BLaER1 treated with 17β-estradiol and CSF1 and Interleukin-3, amounts not matched to agents 10 nM and 100 nM (cell line): Measurements from ENCODE around the gene KLHDC8A.

Experiments used
- H3K27ac ChIP-seq, 11 experiments: shearing (Covaris generic); formaldehyde crosslinking; 2 replicates each; pipeline ENCODE4 v1.8.1; 2022
- H3K27me3 ChIP-seq, 11 experiments: shearing (Covaris generic); formaldehyde crosslinking; 2 replicates each; pipeline ENCODE4 v1.8.1; 2022
- H3K36me3 ChIP-seq, 11 experiments: shearing (Covaris generic); formaldehyde crosslinking; 2 replicates each; pipeline ENCODE4 v1.8.1; 2022
- H3K4me1 ChIP-seq, 10 experiments: shearing (Covaris generic); formaldehyde crosslinking; 2 replicates each; pipeline ENCODE4 v1.8.1; 2022
- H3K4me2 ChIP-seq, 11 experiments: shearing (Covaris generic); formaldehyde crosslinking; 2 replicates each; pipeline ENCODE4 v1.8.1; 2022
- H3K4me3 ChIP-seq, 10 experiments: shearing (Covaris generic); formaldehyde crosslinking; 2 replicates each; pipeline ENCODE4 v1.8.1; 2022
- H3K9ac ChIP-seq, 11 experiments: shearing (Covaris generic); formaldehyde crosslinking; 2 replicates each; pipeline ENCODE4 v1.8.1; 2022
- H3K9me3 ChIP-seq, 11 experiments: shearing (Covaris generic); formaldehyde crosslinking; replicated peaks in 1 of 11; 2 replicates each; pipeline ENCODE4 v1.8.1; 2022
- H4K20me1 ChIP-seq, 11 experiments: shearing (Covaris generic); formaldehyde crosslinking; 2 replicates each; pipeline ENCODE4 v1.8.1; 2022
- Cebpa-rat ChIP-seq, 11 experiments: shearing (Covaris generic); IDR thresholded peaks; 2 replicates each; pipeline ENCODE4 v1.8.1; 2022

The KLHDC8A gene

GRCh38 chr1:205350691-205351141 is 6.0 kb downstream of the KLHDC8A start:
- Histone ChIP-seq H3K27ac (no peak overlapping the region), H3K4me1 (peaks cover 21 to 40% (median 34%) of the 10 kb centered on the region in 10 experiments), H3K9ac (no peak overlapping the region)

DNA sequence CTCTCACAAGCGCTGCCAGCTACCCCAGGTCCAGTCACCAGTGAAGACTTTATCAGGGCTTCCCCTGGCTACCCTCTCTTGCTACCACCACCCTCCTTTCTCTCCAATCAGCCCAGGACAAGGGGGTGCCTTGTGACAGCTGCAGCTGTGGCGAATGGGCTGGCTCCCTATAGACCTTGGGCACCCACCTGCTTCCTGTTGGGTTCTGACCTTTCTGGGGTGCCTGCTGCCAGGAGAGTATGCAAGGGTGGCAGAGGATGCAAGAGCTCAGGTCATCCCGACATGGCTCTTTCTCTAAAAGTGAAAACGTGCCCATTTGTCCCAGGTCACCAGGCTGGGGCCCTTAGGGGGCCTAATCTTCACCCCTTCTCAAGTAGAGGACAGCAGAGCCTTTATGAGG is 6.6 kb downstream of the KLHDC8A start:
- H3K4me2 ChIP-seq: peak overlapping the region; percentile 27 to 80 (median 71); a peak in 19 of 22 replicates
- H3K27ac ChIP-seq: no peak overlapping the region
- peaks cover 9 to 22% (median 17%) of the 10 kb centered on the region in 11 experiments for H3K27me3 ChIP-seq

More at GRCh38 chr1:205350691-205351141, 6.0 kb downstream of the KLHDC8A start:
- Histone ChIP-seq H3K4me2 (peak overlapping the region in 9 of 11 experiments; percentile 46 to 80 (median 71); a peak in 15 of 22 replicates), H4K20me1 (no peaks in the 10 kb centered on the region; a peak in 2 of 22 replicates), H3K9me3 (no peaks in the 10 kb centered on the region), H3K4me3 (no peak overlapping the region), H3K27me3 (peaks cover 3 to 16% (median 11%) of the 10 kb centered on the region in 11 experiments; a peak in 21 of 22 replicates), H3K36me3 (no peaks in the 10 kb centered on the region)
- no peak for TF ChIP-seq Cebpa-rat (IDR thresholded peaks at IDR 0.05)

DNA sequence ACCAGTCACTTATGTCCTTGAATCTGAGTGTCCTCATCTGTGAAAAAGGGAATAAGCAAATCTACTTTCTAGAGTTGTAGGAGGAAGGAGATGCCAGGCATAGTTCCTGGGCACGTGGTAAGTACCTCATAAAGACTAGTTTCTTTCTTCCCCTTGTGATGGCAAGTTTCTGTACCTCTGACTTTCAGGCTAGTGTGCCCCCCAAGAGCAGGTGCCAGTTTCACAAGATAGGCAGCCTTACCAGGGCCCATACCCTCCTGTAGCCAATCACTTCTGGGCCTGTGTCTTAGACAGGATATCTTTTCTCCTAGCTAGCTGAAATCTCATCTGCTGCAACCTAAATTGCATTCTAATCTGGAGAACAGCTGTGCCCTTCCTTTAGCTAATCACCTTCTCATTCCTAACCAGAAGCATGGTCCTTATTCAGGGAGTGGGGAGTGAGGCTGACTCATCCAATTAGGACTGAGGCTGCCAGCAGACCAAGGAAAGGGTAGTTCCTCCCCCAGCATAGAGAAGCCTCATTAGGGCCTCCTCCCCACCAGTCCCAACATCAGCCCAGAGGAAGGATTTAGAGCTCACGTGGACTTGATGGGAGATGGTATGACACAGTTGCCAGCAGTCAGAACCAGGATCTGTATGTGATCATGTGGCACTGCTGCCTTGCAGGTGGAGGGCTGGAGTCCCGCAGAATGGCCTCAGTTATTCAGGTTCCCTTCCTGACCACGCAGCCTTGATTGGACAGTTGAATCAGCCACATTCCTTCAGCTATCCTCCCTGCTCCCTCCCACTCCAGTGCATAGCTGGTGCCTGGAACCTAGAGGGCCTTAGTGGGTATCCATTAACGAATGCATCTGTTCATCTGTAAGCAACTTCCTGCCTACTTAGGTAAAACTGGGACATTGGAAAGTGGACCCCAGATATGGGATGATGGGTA is 7.9 kb downstream of the KLHDC8A start:
- no peak overlapping the region for H3K4me3 ChIP-seq
- peak overlapping the region; percentile 27 to 80 (median 71) for H3K4me2 ChIP-seq

More for the DNA sequence above, 6.6 kb downstream of the KLHDC8A start:
- Histone ChIP-seq H3K36me3 (no peaks in the 10 kb centered on the region), H4K20me1 (no peaks in the 10 kb centered on the region; a peak in 2 of 22 replicates), H3K4me3 (no peak overlapping the region), H3K9ac (peak overlapping the region in 1 of 11 experiments; percentile 5; a peak in 1 of 22 replicates), H3K9me3 (no peaks in the 10 kb centered on the region), H3K4me1 (peaks cover 21 to 40% (median 34%) of the 10 kb centered on the region in 10 experiments)
- no peak for TF ChIP-seq Cebpa-rat (IDR thresholded peaks at IDR 0.05)

GRCh38 chr1:205346956-205347574 is 9.7 kb downstream of the KLHDC8A start:
- peaks cover 21 to 35% (median 31%) of the 10 kb centered on the region in 10 experiments for H3K4me1 ChIP-seq
- H3K27me3 ChIP-seq: peaks cover 40 to 52% (median 47%) of the 10 kb centered on the region in 11 experiments

More for the DNA sequence above, 7.9 kb downstream of the KLHDC8A start:
- no peaks in the 10 kb centered on the region for H3K9me3 ChIP-seq
- no peak for TF ChIP-seq Cebpa-rat (IDR thresholded peaks at IDR 0.05)
- no peaks in the 10 kb centered on the region for H3K36me3 ChIP-seq
- peaks cover 22 to 35% (median 30%) of the 10 kb centered on the region in 11 experiments for H3K27me3 ChIP-seq
- peaks cover 21 to 40% (median 34%) of the 10 kb centered on the region in 10 experiments for H3K4me1 ChIP-seq
- no peak overlapping the region for H3K27ac ChIP-seq
- H3K9ac ChIP-seq: no peak overlapping the region
- H4K20me1 ChIP-seq: no peaks in the 10 kb centered on the region; a peak in 3 of 22 replicates

DNA sequence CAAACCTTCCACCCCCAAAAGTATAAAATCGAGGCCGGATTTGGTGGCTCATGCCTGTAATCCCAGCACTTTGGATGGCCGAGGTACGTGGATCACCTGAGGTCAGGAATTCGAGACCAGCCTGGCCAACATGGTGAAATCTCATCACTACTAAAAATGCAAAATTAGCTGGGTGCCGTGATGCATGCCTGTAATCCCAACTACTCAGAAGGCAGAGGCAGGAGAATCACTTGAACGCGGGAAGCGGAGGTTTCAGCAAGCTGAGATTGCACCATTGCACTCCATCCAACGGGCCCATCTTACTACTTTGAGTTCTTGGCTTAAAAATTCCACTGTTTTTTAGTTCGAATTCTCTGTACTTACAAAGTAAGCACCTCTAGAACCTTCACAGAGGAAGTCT is 11.0 kb downstream of the KLHDC8A start:
- Histone ChIP-seq H4K20me1 (peaks cover 0 to 11% (median 0%) of the 10 kb centered on the region in 11 experiments; a peak in 3 of 22 replicates), H3K9me3 (peaks cover 0 to 10% (median 3%) of the 10 kb centered on the region in 11 experiments; a peak in 7 of 22 replicates), H3K27ac (no peak overlapping the region), H3K36me3 (no peaks in the 10 kb centered on the region), H3K9ac (no peak overlapping the region), H3K4me3 (no peak overlapping the region), H3K4me2 (no peak overlapping the region), H3K4me1 (peaks cover 21 to 30% (median 29%) of the 10 kb centered on the region in 10 experiments), H3K27me3 (peaks cover 43 to 60% (median 50%) of the 10 kb centered on the region in 11 experiments)
- TF ChIP-seq Cebpa-rat (IDR thresholded peaks at IDR 0.05): no peak

More at GRCh38 chr1:205346956-205347574, 9.7 kb downstream of the KLHDC8A start:
- Histone ChIP-seq H3K27ac (no peak overlapping the region), H4K20me1 (peaks cover 0 to 11% (median 0%) of the 10 kb centered on the region in 11 experiments; a peak in 3 of 22 replicates), H3K9me3 (peaks cover 0 to 10% (median 3%) of the 10 kb centered on the region in 11 experiments; a peak in 7 of 22 replicates), H3K9ac (no peak overlapping the region), H3K4me2 (no peak overlapping the region; a peak in 1 of 22 replicates), H3K36me3 (no peaks in the 10 kb centered on the region), H3K4me3 (no peak overlapping the region)
- peak in 2 of 11 experiments; percentile 66 to 82; a peak in 5 of 22 replicates for TF ChIP-seq Cebpa-rat (IDR thresholded peaks at IDR 0.05)

GRCh38 chr1:205344066-205344928 is 12.4 kb downstream of the KLHDC8A start:
- H3K27ac ChIP-seq: no peak overlapping the region
- peaks cover 13 to 19% (median 16%) of the 10 kb centered on the region in 10 experiments for H3K4me1 ChIP-seq
- no peak overlapping the region for H3K9ac ChIP-seq
- H3K9me3 ChIP-seq: peaks cover 0 to 10% (median 3%) of the 10 kb centered on the region in 11 experiments; a peak in 7 of 22 replicates
- peaks cover 43 to 60% (median 50%) of the 10 kb centered on the region in 11 experiments for H3K27me3 ChIP-seq
- H3K4me2 ChIP-seq: no peak overlapping the region
- TF ChIP-seq Cebpa-rat (IDR thresholded peaks at IDR 0.05): no peak
- H3K4me3 ChIP-seq: no peak overlapping the region
- peaks cover 0 to 11% (median 0%) of the 10 kb centered on the region in 11 experiments; a peak in 3 of 22 replicates for H4K20me1 ChIP-seq
- no peaks in the 10 kb centered on the region for H3K36me3 ChIP-seq

GRCh38 chr1:205343431-205344065 is 13.2 kb downstream of the KLHDC8A start:
- no peak overlapping the region for H3K27ac ChIP-seq
- H3K9me3 ChIP-seq: peaks cover 0 to 10% (median 3%) of the 10 kb centered on the region in 11 experiments; a peak in 7 of 22 replicates
- no peak overlapping the region for H3K4me3 ChIP-seq
- no peak overlapping the region for H3K9ac ChIP-seq
- peaks cover 5 to 14% (median 8%) of the 10 kb centered on the region in 10 experiments for H3K4me1 ChIP-seq
- no peaks in the 10 kb centered on the region for H3K36me3 ChIP-seq
- no peak for TF ChIP-seq Cebpa-rat (IDR thresholded peaks at IDR 0.05)
- no peak overlapping the region for H3K4me2 ChIP-seq
- peaks cover 0 to 11% (median 0%) of the 10 kb centered on the region in 11 experiments; a peak in 3 of 22 replicates for H4K20me1 ChIP-seq
- peaks cover 43 to 60% (median 50%) of the 10 kb centered on the region in 11 experiments for H3K27me3 ChIP-seq
